ENCODE results near the gene MRPL51.

- TF ChIP-seq CTCF (IDR thresholded peaks at IDR 0.05), result no peak
- no peak for TF ChIP-seq EZH2 (IDR thresholded peaks at IDR 0.05; ENCODE audit: borderline replicate concordance, insufficient read depth, low read depth, low read length, poor library complexity, severe bottlenecking)
These were observed 47.3 kb upstream of the MRPL51 start for GRCh38 chr12:6540181-6540877.
